ENCODE data around the gene JMJD4. TPM values are rescaled to one million over a fixed set of nuclear protein-coding genes. Genes with fewer than 3 reads are reported as not detected.

Gene JMJD4
- total and polyA plus RNA-seq, 2 of the 8 experiments (the other 6 are each of a cell fraction or from before 2014, with no cell fraction given): 13.2 to 23.3 TPM

DNA sequence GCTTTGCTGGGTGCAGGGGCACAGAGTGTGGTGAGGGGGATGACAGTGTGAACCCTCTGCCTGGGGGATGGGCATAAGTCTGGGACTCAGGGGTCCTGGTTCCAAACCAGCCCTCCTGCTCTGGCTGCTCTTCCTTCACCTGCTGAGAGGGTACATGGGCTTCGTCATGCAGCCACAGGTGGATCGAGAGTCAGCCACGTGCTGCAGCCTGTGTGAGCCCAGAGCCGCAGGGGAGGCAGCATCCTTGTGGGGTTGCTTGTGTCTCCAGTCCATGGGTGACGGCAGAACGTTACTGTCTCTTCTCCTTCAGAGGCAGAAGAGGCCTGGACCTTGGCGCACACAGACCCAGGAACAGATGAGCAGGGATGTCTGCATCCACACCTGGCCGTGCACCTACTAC lies 12.3 kb upstream of the JMJD4 start (continued):
- TF ChIP-seq SAP30 (IDR thresholded peaks at IDR 0.05; ENCODE audit: insufficient read depth, insufficient replicate concordance, low read length) (no peak), SRF (IDR thresholded peaks at IDR 0.05; ENCODE audit: low read depth, low read length) (no peak), YY1 (IDR thresholded peaks at IDR 0.05; ENCODE audit: low read depth, low read length) (no peak), KDM5A (IDR thresholded peaks at IDR 0.05; ENCODE audit: low read length) (no peak), CEBPB (IDR thresholded peaks at IDR 0.05; ENCODE audit: low read depth, low read length) (no peak), ASH2L (IDR thresholded peaks at IDR 0.05; ENCODE audit: low read length) (no peak), BCL11A (IDR thresholded peaks at IDR 0.05; ENCODE audit: low read depth in 2 of 2, low read length in 2 of 2) (no peak)

Data from H1 (cell line).